ENCODE data around the gene TMIGD2.
A peak's percentile ranks its signal among the peaks of the same experiment; 100 is the strongest.

The TMIGD2 gene

GRCh38 chr19:4338441-4339355, 36.5 kb upstream of the TMIGD2 start, which contains the start of gene STAP2:
Gene STAP2 (minus strand): TSS chr19:4338827. CDS start chr19:4338753, 74 bp downstream.
- Histone ChIP-seq H3K9me2 (ENCODE audit: low read depth, low read length) (no peaks in the 10 kb centered on the region), H3K4me3 (ENCODE audit: low read depth, low read length, poor library complexity, severe bottlenecking) (peak within 1 kb of the TSS; percentile 37), H2AFZ (ENCODE audit: low read length) (no peak within 1 kb of the TSS), H3F3A (ENCODE audit: insufficient read depth, low read length) (no peaks in the 10 kb centered on the region), H3K9me3 (ENCODE audit: low read length) (no peaks in the 10 kb centered on the region), H4K20me1 (ENCODE audit: insufficient read depth, low read length) (no peaks in the 10 kb centered on the region), H3K36me3 (ENCODE audit: insufficient read depth, low read length) (no peaks in the 10 kb centered on the region), H3K4me1 (ENCODE audit: insufficient read depth, low read length, severe bottlenecking) (peaks cover 15% of the 10 kb centered on the region), H3K79me2 (ENCODE audit: insufficient read depth, low read length) (no peaks in the 10 kb centered on the region), H3K9ac (ENCODE audit: low read length) (peak within 1 kb of the TSS; percentile 22; the same call in 1 of the 2 replicates), H3K4me2 (ENCODE audit: low read length) (peak within 1 kb of the TSS; percentile 52), H3K27me3 (ENCODE audit: insufficient read depth, low read length) (no peaks in the 10 kb centered on the region), H3K27ac (ENCODE audit: low read depth, low read length, poor library complexity, severe bottlenecking) (no peak within 1 kb of the TSS)
- TF ChIP-seq, protein P1, sequence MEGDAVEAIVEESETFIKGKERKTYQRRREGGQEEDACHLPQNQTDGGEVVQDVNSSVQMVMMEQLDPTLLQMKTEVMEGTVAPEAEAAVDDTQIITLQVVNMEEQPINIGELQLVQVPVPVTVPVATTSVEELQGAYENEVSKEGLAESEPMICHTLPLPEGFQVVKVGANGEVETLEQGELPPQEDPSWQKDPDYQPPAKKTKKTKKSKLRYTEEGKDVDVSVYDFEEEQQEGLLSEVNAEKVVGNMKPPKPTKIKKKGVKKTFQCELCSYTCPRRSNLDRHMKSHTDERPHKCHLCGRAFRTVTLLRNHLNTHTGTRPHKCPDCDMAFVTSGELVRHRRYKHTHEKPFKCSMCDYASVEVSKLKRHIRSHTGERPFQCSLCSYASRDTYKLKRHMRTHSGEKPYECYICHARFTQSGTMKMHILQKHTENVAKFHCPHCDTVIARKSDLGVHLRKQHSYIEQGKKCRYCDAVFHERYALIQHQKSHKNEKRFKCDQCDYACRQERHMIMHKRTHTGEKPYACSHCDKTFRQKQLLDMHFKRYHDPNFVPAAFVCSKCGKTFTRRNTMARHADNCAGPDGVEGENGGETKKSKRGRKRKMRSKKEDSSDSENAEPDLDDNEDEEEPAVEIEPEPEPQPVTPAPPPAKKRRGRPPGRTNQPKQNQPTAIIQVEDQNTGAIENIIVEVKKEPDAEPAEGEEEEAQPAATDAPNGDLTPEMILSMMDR (IDR thresholded peaks at IDR 0.05; ENCODE audit: low read length), result no peak
- no peak for TF ChIP-seq EZH2 (IDR thresholded peaks at IDR 0.05; ENCODE audit: borderline replicate concordance, low read length)

DNA sequence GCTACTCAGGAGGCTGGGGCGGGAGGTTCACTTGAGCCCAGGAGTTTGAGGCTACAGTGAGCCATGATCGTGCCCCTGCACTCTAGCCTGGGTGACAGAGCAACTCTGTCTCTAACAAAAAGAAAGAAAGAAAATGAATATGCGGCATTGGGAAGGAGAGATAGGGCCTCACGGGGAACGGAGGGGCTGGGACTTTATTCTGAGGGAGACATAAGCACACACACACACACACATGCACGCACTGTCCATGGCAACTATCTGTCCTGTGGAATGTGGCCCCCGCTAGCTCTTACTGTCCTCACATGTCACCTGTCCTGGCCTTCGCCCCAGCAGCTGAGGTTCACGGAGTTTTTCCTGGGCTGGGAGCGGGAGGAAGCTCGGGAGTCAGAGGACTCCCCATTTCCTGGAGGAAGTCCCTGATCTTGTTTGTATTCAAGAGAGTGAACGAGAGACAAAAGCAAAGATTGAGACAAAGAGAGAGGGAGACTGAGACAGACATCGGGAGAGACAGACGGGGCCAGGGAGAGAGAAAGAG, 35.8 kb upstream of the TMIGD2 start:
- Histone ChIP-seq H3K9ac (ENCODE audit: low read length) (peak overlapping the region; percentile 22; the same call in 1 of the 2 replicates), H3F3A (ENCODE audit: insufficient read depth, low read length) (no peaks in the 10 kb centered on the region), H3K9me2 (ENCODE audit: low read depth, low read length) (no peaks in the 10 kb centered on the region), H3K4me3 (ENCODE audit: low read depth, low read length, poor library complexity, severe bottlenecking) (peak overlapping the region; percentile 37), H3K4me1 (ENCODE audit: insufficient read depth, low read length, severe bottlenecking) (peaks cover 15% of the 10 kb centered on the region), H3K36me3 (ENCODE audit: insufficient read depth, low read length) (no peaks in the 10 kb centered on the region), H3K9me3 (ENCODE audit: low read length) (no peaks in the 10 kb centered on the region), H2AFZ (ENCODE audit: low read length) (no peak overlapping the region), H3K27ac (ENCODE audit: low read depth, low read length, poor library complexity, severe bottlenecking) (no peak overlapping the region), H3K4me2 (ENCODE audit: low read length) (peak overlapping the region; percentile 52), H4K20me1 (ENCODE audit: insufficient read depth, low read length) (no peaks in the 10 kb centered on the region), H3K79me2 (ENCODE audit: insufficient read depth, low read length) (no peaks in the 10 kb centered on the region), H3K27me3 (ENCODE audit: insufficient read depth, low read length) (no peaks in the 10 kb centered on the region)
- TF ChIP-seq, protein P1 (IDR thresholded peaks at IDR 0.05; ENCODE audit: low read length), result no peak
- TF ChIP-seq EZH2 (IDR thresholded peaks at IDR 0.05; ENCODE audit: borderline replicate concordance, low read length), result no peak

GRCh38 chr19:4334929-4335570, 32.9 kb upstream of the TMIGD2 start:
- no peaks in the 10 kb centered on the region for H3K79me2 ChIP-seq (ENCODE audit: insufficient read depth, low read length)
- no peaks in the 10 kb centered on the region for H4K20me1 ChIP-seq (ENCODE audit: insufficient read depth, low read length)
- no peak overlapping the region for H3K27ac ChIP-seq (ENCODE audit: low read depth, low read length, poor library complexity, severe bottlenecking)
- TF ChIP-seq, protein P1 (IDR thresholded peaks at IDR 0.05; ENCODE audit: low read length), result no peak
- TF ChIP-seq EZH2 (IDR thresholded peaks at IDR 0.05; ENCODE audit: borderline replicate concordance, low read length), result no peak
- no peaks in the 10 kb centered on the region for H3F3A ChIP-seq (ENCODE audit: insufficient read depth, low read length)
- H3K4me2 ChIP-seq (ENCODE audit: low read length), result no peak overlapping the region
- no peak overlapping the region for H2AFZ ChIP-seq (ENCODE audit: low read length)
- H3K9ac ChIP-seq (ENCODE audit: low read length), result no peak overlapping the region
- H3K27me3 ChIP-seq (ENCODE audit: insufficient read depth, low read length), result no peaks in the 10 kb centered on the region
- no peak overlapping the region for H3K4me3 ChIP-seq (ENCODE audit: low read depth, low read length, poor library complexity, severe bottlenecking)
- H3K9me2 ChIP-seq (ENCODE audit: low read depth, low read length), result no peaks in the 10 kb centered on the region
- H3K9me3 ChIP-seq (ENCODE audit: low read length), result no peaks in the 10 kb centered on the region
- H3K4me1 ChIP-seq (ENCODE audit: insufficient read depth, low read length, severe bottlenecking), result peaks cover 9% of the 10 kb centered on the region
- H3K36me3 ChIP-seq (ENCODE audit: insufficient read depth, low read length), result no peaks in the 10 kb centered on the region

Data from OCI-LY1 (cell line).